HG03159 (cell line): ENCODE measurements around the gene COPS6.
A peak's percentile ranks its signal among the peaks of the same experiment; 100 is the strongest.

Source experiments
- ATAC-seq: cut with Tn5 transposase; IDR thresholded peaks from one replicate; pipeline ENCODE4 v1.9.1; 2021; ENCODE audit warnings: mild to moderate bottlenecking, moderate library complexity; ENCODE audit not compliant: unreplicated experiment

Gene COPS6

DNA sequence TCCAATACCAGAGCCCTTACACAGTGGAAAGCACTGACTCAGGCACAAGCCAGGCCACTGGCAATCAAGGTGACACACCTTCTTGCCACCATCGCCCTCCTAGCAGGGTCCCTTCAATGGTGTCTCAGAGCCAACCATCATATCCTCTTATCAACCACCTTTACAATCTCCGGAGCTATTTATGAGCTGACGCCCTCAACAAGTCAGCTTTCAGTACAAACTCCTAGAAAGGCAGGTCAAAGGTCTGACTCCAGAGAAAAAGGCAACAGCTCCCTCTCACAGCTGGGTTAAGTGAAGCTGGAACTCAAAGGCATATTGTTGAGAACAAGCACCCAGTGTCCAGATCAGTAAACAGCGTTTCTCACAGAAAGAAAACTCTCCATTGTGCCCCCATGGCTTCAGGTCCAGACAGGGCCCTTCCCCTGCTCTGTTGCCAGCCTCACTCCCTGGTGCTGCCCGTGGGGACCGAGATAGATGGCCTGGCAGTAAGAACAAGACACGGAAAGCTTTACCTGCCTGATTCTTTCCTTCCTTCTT lies 9.7 kb upstream of the COPS6 start:
- no peak for ATAC-seq

DNA sequence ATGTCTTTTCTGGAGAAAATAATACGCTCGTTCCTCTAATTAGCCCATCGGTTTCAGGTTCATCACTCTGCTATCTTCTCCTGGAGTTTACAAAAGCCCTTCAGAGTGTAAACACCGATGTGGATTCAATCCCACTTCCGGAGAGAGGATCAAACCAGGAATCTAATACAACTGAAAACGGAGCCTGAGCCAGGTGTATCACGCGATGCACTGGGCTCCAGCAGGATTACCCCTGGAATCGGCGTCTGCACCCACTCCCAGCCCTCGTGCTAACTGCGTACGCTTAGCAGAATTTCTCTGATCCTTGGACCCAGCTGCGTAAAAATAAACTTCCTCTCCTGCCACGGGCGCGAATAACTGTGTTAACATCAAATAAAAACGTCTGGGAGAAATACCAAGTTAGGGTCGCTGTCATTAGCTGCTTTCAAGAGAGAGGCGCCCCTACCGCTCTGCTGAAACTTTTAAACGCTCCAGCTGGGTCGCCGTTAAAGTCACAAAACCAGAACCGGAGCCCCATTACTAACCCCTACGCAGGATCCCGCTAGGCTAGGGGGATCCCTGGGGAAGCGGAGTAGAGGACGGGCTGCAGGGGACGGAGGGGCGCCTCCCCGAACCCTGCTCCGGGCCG lies 7.7 kb upstream of the COPS6 start:
- ATAC-seq: peak; percentile 4

DNA sequence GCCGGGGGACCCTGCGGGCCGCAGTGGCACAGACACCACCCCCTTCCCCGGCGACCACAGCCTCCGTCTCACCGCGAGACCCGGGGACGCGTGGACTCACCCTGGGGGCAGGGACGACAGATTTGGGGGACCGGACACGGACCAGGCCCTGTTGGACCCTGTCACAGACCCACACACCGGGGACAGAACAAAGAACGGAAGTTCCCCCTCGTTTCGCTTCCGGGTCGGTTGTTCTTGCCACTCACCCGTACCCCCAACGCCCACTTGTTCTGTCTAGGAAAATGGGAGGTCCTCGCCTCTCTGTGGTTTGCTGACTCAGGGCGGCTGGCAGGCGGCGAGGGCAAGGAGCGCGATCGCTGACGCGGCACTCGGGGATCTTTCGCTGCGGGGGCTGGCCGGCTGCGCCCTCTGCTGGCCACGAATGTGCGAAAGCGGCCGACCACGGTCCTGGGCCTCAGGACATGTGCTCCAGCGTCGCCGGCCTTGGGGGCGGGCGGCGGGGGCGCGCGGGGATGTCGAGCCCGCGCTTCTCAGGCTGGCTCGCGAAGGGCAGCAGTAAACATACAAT lies 7.2 kb upstream of the COPS6 start, which contains the start of gene ZNF3:
Gene ZNF3 (minus strand): TSS at position 189 of the 568 bp plus-strand sequence. CDS start 4,366 bp downstream, outside the sequence.
- peak; percentile 74 for ATAC-seq

DNA sequence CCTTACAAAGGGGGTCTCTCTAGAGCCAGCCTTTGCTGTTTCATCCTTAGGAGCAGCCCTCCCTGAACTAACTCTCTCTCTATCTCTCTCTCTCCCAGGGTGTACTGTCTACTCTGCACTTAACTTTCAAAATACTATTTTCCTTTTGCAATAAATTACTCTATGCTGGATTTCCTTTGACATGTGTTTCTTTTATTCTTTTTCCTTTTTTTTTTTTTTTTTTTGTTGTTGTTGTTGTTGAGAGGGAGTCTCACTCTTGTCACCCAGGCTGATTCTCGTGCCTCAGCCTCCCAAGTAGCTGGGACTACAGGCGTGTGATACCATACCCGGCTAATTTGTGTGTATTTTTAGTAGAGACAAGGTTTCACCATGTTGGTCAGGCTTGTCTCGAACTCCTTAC lies 5.8 kb upstream of the COPS6 start:
- no peak for ATAC-seq

DNA sequence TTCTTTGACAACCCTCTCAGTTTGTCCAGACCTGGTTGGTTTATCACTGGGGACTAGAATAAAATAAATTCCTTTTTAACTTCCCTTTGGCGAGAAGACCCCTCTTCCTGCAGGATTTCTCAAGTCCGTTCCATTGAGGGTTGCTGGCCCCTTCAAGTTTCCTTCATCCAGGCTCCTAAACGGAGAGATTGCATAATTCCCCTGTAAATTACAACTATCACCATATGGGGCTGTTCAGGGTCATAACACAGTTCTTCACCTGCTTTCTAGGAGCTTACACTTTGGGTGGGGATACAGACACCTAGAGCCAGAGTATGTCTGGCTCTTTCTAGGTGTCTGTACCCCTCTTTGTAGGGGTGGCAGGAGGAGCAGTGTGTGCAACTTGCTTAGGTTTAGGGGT lies 3.3 kb upstream of the COPS6 start:
- ATAC-seq: no peak

DNA sequence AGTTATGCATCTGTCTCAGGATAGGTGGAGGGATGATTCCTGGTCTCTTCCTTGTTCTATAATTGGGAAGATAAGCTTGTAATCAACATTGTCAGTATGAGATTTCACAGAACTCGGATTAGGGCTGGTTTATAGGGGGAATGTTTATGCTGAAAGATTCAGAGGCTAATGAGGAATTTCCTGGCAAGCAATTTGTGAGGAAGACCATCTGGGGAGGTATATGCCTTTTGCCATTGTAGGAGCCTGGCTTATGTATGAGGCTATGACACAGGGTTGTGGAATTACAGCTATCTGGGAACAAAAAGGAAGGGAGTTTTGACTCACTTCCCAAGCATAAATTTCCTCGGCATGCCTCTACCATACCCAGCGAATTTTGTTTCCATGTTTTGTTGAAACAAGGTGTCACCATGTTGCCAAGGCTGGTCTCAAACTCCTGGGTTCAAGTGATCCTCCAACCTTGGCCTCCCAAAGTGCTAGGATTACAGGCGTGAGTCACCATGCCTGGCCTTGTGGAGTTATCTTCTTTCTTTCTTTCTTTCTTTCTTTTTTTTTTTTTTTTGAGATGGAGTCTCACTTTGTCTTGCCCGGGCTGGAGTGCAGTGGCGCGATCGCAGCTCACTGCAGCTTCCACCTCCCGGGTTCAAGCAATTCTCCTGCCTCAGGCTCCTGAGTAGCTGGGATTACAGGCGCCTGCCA lies 1.6 kb upstream of the COPS6 start:
- no peak for ATAC-seq

DNA sequence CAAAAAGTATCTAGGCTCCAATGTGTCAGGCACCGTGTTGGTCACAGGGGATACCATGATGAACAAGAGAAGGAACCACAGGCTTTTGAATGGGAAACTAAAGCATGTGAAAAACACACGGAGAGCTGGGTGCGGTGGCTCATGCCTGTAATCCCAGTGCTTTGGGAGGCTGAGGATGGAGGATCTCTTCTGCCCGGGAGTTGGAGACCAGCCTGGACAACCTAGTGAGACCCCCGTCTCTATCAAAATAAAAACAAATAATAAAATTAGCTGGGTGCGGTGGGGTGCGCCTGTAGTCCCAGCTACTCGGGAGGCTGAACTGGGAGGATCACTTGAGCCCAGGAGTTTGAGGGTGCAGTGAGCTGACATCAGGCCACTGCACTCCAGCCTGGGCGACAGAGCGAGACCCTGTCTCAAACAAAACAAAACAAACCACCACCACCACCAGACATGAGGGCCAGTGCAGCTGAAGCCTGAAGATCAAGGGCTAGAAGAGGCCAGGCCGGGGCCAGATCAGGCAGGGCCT lies 611 bp upstream of the COPS6 start:
- ATAC-seq: peak; percentile 24

DNA sequence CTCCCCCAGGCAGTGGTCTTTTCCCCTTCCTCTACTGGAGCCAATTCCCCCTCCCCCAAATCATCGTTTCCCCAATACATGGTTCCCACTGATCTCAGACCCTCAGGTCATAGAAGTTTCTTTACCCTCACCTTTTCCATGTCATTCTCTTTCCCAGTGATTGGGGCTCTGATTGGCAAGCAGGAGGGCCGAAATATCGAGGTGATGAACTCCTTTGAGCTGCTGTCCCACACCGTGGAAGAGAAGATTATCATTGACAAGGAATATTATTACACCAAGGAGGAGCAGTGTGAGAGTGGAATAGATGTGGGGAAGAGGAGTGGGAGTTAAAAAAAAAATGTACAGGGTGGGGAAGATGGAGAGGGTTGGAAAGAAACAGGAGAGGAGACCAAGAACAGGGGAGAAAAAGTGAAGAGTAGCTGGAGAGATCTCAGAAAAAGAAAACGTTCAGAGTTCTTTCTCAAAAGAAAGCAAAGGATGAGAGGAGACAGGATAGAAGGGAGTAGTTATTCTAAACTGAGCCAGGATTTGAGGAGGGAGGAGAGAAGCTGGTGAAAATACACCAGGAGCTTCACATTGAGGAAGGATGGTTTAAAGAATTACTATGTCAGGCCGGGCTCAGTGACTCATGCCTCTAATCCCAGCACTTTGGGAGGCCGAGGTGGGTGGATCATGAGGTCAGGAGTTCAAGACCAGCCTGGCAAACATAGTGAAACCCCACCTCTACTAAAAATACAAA lies 858 bp downstream of the COPS6 start:
- no peak for ATAC-seq

DNA sequence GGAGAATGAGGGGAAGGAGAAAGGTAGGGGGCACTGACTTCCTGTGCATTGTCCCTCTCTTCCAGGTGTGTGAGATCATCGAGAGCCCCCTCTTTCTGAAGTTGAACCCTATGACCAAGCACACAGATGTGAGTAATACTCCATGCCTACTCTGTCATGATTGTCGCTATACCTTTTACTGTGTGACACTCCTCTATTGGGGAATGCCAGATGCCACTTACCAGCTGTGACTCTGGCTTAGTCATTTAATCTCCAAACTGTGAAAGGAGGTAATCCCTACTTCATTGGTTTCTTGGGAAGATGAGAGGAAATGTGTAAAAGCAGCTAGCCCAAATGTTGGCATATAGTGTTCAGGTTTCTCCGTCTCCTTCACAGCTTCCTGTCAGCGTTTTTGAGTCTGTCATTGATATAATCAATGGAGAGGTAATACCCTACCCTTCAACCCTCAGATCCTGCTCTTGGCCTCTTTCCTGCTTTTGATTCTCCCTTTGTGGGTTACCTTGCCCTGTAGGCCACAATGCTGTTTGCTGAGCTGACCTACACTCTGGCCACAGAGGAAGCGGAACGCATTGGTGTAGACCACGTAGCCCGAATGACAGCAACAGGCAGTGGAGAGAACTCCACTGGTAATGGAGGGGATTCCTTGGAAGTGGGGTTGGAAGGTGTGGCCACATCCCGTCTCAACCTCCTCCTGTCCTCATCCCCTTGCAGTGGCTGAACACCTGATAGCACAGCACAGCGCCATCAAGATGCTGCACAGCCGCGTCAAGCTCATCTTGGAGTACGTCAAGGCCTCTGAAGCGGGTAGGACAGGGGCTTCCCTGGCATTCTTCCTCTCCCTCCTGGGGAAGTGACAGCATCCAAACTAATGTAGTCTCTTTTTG lies 2.0 kb downstream of the COPS6 start:
- ATAC-seq: no peak

DNA sequence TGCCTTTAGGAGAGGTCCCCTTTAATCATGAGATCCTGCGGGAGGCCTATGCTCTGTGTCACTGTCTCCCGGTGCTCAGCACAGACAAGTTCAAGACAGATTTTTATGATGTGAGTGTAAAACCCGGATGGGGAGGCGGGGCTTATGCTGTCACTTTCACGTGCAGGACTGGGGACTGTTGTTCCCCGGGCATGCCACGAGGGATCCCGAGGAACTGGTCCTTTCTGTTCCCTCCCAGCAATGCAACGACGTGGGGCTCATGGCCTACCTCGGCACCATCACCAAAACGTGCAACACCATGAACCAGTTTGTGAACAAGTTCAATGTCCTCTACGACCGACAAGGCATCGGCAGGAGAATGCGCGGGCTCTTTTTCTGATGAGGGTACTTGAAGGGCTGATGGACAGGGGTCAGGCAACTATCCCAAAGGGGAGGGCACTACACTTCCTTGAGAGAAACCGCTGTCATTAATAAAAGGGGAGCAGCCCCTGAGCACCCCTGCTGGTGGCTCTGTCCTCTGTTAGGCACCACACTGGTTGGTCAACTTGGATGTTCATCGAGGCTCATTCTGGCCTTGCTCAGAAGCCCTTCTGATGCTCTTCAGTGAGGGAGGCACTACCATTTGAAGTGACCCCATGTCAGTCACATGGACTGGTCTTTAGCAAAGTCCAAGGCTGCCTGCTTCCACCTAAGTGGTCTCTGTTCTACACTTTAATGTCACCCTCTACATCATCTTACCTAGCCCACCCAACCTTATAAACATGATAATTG lies 2.8 kb downstream of the COPS6 start:
- ATAC-seq: no peak

DNA sequence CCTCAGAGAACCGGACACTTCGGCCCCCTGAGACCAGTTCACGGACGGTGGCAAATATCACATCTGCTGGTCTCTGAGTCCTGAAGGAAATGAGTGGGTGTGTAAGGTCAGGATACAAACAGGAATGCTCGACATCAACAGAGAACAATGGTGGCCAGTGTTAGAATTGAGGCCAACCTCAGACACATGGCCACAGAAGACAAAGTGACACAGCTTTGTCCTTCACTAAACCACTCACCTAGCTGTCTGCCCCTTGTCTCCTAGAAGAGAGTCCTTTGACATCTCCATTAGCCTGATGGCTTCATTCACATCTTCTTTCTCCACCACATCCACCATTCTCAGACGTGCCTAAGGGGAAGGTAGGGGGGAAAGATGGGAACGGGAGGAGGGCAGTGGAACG lies 4.3 kb downstream of the COPS6 start:
- no peak for ATAC-seq

DNA sequence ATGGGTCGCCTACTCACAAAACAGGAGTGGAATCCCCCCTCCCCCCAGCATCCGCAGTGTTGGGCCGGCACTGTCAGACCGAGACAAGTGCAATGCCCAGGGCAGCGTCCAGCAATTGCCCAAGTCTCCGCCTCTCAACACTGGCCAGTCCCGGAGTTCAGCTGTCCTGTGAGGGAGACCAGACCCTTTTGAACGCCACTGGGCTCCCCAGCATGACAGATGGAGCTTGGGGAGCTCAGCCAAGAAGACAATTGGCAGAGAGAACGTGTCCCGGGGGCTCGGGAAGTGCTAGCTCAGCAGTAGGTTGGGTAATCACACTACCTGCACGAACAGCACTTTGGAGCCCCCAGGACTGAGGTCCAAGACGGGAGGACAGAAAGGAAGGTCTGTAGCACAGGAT lies 4.7 kb downstream of the COPS6 start:
- no peak for ATAC-seq

DNA sequence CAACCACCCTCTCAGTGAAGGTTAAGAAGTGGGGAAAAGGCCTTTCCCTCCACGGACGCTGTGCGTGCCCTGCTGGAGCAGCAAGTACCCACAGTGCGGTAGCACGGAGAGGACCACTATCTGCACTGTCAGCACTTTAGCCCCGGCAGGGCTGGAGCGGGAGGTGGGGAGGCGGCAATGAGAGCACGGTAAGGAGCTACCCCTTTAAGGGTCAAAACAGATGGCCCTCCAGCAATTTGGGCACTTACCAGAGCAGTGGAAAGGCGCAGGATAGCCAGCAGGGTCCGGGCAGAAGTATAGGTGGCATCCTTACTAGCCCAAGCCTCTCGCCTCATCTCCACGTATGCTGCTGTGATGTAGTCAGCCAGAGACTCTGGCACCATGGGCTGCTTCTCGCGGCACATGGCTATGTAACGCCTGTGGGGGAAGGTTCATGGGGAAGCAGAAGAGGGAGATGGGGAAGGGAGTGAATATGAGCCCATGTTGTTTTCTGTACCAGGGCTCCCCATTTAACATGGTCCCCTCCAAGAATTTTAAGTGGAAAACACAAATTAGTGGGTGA lies 5.2 kb downstream of the COPS6 start:
- no peak for ATAC-seq

DNA sequence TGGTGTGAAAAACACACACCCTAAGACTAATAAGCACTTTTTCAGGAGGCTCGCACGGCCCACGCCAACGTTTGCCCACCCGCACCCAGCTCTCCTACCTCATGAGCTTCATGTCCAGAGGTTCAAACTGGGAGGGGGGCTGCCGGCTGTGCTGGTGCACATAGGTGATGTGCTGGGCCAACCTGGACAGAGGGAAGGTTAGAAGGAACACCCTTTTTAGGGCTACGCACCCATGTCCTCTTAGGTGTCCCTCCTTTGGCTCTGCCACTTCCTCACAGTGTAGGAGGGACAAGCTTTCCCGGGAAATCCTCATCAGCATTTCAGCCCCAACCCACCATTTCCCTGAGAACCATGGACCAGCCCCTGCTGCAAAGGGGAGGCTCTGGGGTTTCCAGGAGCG lies 6.5 kb downstream of the COPS6 start:
- ATAC-seq: no peak

DNA sequence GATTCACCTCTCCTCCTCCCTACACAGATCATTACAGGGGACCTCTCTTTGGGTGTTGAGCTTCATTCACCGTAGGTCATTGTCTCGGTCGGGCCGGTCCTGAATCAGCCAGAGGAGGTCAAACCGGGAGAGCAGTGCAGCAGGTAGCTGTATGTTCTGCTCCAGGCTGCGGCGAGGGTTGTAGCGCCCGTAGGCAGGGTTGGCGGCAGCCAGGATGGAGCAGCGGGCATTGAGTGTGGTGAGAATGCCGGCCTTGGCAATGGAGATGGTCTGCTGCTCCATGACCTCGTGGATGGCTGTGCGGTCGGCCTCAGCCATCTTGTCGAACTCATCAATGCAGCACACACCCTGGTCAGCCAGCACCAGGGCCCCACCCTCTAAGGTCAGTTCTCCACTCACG lies 6.9 kb downstream of the COPS6 start:
- no peak for ATAC-seq

DNA sequence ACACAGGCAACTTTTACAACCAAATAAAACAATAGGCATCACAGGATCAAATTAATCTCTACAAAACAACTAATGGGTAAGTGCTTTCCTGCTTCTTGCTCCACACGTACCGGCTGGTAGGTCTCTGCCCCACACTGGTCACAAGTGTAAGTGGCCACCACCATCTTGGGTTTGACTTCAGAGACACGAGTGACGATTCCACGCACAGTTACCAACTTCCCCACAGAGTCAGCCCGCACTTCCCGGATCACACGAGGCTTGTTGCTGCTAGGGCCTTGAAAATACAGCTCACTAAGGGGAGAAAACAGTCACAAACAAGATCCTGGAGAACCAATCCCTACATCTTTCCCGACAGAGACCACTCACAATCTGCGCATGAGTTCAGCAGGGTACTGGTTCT lies 10.1 kb downstream of the COPS6 start:
- no peak for ATAC-seq

DNA sequence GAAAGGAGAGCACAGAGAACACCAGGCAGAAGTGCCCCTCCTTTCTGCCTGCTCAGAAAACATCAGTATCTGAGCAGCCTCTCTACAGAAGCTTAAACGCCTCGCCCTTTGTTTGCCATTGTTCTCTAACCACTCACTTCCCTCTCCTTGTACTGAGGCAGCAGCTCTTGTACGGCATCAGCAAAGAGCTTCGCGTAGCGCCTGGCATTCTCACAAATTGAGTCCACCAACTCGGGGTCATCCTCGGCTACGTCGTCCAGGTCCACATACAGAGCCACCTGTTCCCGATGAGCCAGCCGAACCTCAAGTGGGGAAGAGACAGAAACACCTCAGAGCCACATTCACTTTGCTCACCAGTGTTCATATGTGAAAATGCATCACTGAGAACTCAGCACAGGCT lies 10.7 kb downstream of the COPS6 start:
- no peak for ATAC-seq

DNA sequence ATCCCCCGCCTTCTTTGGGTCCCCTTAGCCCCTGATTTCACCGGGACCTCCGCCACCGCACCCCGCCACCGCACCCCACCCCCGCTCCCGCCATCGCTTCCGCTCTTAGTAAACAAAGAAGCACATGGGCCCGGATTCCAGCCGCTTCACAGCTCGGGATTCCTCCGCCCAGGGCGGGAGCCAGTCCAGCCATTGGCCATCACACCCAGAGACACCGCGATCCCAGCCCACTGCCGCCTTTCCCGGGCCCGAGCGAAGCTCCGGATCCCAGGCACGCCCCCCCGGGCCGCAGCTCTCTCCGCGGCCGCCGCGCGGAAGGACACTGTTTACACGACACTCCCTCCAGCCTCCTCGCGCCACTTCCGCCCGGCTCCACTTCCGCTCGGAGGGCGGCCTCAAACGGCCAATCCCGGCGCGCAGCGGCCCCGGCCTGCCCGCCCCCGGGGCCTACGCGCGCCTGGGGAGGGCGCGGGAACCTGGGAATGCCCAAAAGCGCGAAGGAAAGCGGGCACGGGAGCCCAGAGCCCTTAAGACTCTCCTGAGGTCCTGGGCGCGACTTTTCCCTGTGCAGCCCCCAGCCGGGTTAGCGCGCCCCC lies 11.7 kb downstream of the COPS6 start:
- ATAC-seq: peak; percentile 63
